Stimulated activated CD8-positive, alpha-beta memory T cell treated with anti-CD3 and anti-CD28 coated beads, Interleukin-4, amount 100 ng/mL, for 24 hours (primary cell): ENCODE measurements around the gene STH.

Experiments used
- DNase-seq: peaks from one replicate; pipeline ENCODE4 v3.0.0-alpha.2; 2020; ENCODE audit warnings: low read depth

The STH gene

DNA sequence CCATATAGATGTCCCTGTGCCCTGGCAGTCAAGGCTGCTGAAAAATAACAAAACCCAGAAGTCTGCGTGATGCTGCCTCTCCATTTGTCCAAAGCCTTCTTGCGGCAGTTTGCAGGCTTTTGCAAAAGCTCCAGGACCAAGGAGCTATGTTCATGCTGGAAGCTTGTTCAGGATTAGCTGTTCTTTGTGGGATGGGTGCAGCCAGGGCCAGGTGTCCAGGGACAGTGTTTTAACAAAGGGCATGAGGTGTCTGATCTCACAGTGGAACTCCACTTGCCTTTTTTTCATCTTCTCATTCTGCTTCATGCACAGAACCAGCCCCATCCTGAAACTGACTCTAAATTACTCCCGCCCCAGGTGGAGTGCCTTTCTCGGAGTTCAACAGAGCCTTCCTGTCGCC is 31.7 kb upstream of the STH start:
- DNase-seq, result no peak

DNA sequence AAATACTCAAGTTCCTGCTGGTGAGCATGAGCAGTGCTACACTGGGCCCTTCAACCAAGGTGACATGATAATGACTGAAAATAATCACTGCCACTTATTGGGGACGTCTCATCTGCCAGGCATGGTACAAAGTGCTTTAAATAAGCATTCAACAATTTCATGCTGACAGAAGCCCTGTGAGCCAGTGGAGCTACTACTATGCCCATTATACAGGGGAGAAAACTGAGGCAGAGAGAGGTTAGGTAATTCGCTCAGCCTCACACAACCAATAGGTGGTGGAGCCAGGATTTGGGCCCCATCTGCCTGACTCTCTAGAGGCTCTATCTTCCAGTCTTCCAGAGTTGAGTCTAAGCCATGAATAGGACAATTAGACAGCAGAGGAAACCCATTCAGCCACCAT is 30.3 kb upstream of the STH start:
- DNase-seq, result no peak

DNA sequence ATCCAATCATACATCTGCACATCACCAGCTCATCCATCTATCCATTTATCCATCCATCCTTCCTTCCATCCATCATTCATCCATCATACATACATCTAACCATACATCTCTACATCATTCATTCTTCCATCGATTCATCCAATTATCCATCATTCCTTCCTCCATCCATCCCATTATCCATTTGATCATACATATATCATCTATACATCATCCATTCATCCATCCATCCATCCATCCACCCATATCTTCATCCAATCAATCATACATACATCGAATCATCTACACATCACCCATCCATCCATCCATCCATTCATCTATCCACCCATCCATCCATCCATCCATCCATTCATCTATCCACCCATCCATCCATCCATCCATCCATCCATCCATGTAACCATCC is 29.3 kb upstream of the STH start:
- DNase-seq, result no peak

DNA sequence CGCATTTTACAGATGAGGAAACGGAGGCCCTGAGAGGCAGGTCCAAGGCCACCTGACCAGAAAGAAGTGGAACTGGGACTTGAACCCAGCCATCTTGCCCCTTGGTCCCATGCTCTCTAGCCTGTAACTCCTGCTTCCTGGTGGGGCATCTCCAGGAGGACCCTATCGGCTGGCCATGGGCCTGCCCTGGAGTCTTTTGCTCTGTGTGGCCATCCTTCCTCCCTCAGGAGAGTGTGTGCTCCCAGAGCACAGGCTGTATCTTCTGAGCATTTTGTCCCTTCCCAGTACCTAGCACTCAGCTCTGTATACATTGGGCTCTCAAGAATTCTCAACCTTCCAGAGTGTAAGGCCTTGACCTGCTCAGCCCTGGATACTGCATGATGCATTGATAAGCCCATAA is 28.4 kb upstream of the STH start:
- DNase-seq, result no peak

DNA sequence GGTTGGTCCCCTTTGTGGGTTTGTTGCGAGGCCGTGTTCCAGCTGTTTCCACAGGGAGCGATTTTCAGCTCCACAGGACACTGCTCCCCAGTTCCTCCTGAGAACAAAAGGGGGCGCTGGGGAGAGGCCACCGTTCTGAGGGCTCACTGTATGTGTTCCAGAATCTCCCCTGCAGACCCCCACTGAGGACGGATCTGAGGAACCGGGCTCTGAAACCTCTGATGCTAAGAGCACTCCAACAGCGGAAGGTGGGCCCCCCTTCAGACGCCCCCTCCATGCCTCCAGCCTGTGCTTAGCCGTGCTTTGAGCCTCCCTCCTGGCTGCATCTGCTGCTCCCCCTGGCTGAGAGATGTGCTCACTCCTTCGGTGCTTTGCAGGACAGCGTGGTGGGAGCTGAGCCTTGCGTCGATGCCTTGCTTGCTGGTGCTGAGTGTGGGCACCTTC is 27.3 kb upstream of the STH start:
- DNase-seq, result no peak

DNA sequence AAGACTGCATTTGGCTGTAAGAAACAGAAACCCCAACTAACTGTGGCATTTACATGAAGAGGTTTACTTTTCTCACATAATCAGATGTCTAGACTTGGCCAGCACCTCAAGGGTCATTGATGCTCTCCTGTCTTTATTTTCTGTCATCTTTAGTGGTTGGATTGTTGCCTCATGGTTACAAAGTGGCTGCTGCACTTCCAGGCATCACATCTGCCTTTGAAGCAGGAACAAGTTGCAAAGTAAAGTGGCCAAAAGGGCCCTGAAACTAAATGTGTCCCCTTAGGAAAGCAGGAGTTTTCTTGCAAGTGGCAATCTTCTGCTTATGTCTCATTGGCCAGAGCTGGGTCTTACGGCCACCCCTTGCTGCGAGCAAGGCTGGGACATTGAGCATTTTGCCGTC is 26.5 kb upstream of the STH start:
- no peak for DNase-seq

DNA sequence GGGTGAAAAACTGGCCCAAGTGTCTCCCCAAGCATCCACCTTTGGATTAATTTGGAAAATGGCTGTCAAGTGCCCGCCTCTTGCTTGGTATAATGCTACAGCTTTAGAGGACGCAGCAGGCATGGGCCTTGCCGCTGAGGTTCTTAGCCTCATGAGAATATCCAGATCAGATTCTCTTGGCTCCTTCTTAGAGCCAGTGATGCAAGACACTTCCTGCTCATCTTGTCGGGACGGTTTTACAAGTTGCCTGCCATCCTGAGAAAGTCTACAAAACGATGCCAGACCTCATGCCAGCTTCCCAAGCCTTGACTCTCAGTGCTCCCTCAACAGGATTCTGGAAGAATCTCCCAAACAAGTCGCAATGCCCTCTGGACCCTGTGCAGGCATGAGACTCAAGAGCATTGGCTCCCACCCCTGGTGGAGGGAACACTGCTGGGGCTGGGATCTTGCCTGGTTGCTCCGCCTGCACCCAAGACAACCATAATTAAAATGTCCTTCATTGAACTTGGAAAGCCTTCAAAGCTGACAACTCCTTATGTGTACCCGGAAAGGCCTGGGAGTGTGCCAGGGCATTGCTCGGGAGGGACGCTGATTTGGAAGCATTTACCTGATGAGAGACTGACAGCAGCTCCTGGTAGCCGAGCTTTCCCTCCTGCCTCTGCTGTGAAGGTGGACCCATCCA is 25.8 kb upstream of the STH start:
- no peak for DNase-seq

DNA sequence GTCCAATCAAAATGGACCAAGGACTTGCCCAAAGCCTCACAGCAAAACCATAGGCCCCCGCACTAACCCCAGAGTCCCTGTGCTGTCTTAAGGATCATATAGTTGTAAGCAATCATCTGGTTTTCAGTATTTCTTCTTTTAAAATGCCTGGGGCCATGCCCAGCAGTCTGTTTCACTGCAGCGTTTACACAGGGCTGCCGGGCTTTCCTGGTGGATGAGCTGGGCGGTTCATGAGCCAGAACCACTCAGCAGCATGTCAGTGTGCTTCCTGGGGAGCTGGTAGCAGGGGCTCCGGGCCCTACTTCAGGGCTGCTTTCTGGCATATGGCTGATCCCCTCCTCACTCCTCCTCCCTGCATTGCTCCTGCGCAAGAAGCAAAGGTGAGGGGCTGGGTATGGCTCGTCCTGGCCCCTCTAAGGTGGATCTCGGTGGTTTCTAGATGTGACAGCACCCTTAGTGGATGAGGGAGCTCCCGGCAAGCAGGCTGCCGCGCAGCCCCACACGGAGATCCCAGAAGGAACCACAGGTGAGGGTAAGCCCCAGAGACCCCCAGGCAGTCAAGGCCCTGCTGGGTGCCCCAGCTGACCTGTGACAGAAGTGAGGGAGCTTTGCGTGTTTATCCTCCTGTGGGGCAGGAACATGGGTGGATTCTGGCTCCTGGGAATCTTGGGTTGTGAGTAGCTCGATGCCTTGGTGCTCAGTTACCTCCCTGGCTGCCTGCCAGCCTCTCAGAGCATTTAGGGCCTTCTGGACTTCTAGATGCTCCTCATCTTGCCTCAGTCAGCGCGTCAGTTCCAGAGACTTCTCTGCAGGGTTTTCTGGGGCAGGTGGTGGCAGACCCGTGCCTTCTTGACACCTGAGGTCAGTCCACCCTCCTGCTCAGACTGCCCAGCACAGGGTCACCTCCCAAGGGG is 24.8 kb upstream of the STH start:
- no peak for DNase-seq

DNA sequence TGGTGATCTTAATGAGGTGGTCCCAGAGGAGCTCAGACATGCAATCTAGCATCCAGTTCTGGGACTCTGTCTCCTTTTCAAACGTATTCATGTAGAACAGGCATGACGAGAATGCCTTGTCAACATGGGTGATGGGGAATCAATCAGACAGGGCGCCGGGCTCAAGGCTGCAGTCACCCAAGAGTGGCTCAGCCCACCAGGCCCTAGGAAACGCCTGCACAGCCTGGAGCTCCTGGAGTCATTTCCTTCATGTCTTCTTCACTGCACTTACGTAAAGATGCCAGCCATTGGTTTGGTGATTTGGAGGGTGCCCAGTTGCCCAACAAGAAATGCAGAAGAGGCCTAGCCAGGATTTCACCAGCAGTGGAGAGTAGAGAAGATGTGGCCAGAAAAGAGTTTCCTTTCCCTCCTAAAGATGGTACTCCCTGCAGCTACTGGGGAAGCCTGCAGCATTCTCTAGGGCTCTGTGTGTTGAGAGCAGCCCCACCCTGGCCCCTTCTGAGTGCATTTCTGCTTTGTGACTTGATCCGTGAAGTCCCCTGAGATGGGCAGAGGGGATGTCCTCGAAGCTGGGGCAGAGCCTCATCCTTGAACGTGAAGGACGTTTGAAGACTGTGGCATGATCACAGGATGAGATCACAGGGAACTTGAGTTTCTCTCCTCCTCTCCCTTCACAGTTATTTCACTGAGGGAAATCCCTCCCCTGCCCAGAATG is 24.0 kb upstream of the STH start:
- DNase-seq, result no peak

DNA sequence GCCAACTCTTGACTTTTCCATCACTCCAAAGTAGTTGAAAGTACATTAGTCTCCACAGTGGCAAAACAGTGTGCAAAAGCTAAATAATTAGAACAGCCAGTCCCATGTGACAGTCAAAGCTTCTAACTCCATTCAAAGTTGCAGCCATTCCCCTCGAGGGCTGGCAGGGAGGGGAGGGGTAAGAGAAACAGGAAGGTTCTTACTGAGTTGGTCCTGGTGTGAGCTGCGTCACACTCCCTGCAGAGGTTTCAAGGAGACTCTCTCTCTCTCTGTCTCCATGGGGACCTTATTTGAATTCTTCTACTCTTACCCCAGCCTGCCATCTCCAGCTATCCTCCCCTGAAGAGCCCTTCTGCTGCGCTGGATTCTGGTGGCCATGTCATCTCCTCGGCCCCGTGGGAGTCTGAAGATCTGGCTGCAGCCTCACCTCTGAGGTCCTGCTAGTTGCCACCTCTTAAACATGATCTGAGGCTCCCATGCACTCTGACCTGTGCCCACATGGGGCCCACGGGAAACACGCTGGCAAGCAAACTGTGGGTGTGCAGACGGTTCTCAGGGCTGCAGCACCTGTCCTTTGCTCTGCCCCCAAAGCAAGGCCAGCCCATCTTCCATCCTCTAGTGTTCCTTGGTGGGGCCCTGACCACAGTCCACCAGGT is 23.3 kb upstream of the STH start:
- no peak for DNase-seq

DNA sequence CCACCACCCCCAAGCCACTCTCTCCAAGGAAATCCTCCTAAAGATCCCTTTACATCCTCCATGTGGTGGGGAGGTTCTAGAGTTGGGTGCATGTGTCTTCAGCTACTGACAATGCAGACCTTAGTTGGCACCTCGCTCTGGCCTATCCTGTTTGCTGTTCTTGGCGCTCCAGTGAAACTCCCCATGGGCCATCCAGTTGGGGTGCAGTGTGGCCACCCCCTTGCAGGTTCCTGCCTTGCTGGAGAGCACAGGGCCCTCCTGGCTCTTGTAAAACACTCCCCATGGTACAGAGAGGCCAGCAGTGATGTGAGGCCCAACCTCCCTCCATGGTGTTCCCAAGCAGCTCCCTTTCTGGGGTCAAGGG is 22.7 kb upstream of the STH start:
- DNase-seq, result no peak

DNA sequence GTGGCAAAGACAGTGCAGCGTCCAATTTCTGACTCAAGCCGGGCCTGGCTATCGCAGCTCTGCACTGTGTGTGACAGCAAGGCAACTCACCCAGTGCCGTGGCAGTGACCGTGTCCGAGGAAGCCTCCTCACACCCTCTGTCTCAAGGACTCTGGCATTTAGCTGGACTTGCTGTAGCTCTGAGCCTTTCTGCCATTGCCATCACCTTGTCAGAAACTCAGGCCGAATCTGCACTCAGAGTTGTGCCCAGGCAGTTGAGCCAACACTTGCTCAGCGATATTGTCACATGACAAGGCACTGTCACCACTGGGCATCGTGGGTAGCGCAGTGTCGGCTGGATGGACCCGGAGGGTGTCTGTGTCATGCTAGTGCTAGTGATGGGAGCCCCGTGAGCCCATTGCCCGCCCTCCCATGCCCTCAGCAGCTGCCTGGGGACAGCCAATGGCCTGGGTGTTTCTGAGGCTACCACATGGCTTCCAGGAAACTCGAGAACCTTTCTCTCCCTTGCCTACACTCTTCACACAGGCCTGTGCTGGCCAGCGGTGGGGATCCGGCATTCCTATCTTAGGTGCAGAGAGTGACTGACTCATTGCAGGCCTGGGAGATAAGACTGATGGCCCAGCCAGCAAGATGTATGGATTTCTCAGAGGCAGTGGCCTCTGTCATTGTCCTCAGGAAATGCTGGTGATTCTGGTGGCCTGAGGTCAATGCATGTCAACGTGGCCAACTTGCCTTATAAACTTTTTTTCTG is 22.1 kb upstream of the STH start:
- no peak for DNase-seq

DNA sequence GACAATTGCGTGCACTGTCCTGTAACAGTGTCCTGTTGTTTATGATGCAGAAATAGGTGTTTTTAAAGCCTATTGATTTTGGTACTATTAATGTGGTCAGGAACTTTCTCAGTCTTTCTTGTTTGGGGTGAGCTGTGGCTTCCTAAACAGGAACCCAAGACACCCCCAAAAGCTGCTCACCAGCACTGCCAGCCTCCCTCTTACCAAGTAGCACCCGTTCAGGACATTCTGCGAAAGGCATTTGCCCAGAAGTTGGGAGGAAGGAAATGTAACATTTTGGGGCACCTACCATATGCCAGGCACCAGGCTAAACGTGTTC is 21.6 kb upstream of the STH start:
- no peak for DNase-seq

DNA sequence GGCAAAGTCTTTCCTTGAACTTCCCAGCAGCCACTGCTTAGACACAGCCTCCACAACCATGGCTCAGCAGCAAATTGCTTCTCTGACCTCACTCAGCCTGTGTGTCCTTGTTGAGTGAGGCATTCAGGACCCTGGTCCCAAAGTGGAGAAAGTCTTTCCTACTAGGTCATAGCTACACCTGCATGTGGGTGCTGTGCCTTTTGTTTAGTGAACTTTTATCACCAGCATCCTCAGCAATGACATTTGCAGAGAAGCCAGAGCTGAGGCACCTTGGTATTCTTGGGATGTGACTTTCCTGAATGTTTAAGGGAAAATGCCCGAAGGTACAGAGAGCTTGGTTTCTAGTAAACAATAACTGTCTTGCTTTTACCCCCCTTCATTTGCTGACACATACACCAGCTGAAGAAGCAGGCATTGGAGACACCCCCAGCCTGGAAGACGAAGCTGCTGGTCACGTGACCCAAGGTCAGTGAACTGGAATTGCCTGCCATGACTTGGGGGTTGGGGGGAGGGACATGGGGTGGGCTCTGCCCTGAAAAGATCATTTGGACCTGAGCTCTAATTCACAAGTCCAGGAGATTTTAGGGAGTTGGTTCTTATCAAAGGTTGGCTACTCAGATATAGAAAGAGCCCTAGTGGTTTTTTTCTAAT is 20.9 kb upstream of the STH start:
- DNase-seq, result no peak

DNA sequence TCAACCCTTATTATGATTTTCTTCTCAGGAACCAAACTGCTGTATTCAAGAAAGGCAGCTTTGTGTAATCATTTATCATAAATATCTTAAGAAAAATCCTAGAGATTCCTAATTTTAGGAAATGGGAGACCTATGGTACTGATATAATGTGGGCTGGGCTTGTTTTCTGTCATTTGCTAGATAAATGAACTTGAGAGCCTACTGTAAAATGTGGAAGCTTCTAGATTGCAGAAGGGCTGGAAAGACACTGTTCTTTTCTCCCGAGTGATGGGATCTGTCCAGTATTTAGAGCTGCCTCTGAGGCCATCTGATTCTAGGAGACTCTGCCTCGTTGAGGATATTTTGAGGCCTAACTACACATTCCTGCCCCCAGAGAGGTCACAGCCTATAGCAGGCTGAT is 19.9 kb upstream of the STH start:
- no peak for DNase-seq

DNA sequence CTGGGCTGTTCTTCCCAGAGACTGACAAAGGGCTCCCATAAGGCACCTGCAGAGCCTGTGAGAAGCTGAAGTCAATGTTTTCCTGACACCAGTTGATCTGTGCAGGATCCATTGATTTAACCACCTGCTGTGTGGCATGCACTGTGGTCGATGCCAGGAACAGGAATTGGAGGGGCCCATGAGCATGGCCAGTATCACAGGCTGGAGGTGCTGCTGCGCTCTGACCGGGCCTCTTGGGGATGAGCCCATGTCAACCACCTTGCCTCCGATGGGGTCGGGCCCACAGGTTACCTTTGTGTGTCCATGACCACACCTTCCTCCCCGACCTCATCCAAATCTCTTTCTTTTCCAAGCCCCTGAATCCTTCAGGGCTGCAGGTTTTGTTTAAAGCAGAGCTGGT is 18.2 kb upstream of the STH start:
- no peak for DNase-seq

DNA sequence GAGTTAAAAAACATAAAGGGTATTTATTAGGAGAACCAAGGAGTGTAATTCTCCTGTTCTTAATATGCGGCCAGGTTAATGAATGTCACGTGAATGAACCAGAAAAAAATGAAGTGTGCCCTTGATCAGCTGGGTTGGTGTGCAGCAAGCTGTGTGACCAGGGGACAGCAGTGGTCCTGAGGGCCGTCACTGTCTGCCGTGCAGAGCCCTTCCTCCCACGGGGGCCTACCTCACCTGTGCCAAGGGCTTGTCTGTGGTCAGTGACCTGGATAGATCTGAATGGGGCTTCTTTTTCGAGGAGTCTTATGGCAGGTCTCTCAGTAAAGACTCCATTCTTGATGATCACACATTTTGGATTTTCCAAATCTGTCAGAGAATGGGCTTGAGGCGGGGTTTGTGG is 17.7 kb upstream of the STH start:
- DNase-seq, result no peak

DNA sequence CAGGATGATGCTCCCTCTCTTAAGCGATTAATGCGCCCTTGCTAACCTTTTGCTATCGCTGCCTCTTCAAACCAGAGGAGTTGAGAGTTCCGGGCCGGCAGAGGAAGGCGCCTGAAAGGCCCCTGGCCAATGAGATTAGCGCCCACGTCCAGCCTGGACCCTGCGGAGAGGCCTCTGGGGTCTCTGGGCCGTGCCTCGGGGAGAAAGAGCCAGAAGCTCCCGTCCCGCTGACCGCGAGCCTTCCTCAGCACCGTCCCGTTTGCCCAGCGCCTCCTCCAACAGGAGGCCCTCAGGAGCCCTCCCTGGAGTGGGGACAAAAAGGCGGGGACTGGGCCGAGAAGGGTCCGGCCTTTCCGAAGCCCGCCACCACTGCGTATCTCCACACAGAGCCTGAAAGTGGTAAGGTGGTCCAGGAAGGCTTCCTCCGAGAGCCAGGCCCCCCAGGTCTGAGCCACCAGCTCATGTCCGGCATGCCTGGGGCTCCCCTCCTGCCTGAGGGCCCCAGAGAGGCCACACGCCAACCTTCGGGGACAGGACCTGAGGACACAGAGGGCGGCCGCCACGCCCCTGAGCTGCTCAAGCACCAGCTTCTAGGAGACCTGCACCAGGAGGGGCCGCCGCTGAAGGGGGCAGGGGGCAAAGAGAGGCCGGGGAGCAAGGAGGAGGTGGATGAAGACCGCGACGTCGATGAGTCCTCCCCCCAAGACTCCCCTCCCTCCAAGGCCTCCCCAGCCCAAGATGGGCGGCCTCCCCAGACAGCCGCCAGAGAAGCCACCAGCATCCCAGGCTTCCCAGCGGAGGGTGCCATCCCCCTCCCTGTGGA is 16.0 kb upstream of the STH start:
- no peak for DNase-seq

DNA sequence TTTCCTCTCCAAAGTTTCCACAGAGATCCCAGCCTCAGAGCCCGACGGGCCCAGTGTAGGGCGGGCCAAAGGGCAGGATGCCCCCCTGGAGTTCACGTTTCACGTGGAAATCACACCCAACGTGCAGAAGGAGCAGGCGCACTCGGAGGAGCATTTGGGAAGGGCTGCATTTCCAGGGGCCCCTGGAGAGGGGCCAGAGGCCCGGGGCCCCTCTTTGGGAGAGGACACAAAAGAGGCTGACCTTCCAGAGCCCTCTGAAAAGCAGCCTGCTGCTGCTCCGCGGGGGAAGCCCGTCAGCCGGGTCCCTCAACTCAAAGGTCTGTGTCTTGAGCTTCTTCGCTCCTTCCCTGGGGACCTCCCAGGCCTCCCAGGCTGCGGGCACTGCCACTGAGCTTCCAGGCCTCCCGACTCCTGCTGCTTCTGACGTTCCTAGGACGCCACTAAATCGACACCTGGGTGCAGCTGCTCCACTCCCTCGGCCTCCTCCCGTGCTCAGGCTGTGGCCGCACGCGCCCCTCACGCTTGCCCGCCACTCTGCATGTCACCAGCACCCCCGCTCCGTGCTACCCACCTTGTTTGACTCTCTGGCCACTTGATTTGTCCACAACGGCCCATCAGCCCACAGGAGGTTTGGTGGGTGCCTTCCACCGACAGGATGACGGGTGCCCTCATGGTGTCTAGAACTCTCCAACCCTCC is 15.3 kb upstream of the STH start:
- no peak for DNase-seq

DNA sequence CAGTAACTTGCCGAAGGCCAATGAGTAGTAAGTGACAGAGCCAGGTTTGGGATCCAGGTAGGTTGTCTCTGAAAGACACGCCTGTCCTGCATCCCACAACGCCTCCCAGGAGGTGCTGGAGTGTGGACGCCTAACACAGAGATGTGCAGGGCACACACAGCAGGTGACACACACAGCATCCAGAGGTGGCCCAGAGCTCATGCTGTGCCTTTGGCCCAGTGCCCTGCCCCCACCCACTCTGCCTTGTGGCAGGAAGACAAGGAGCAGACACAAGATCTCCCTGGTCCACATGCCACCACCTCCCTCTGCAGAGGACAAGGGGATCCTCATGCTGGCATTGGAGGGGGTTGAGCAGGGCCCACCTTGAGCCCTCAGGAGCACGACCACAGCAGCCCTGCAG is 14.7 kb upstream of the STH start:
- no peak for DNase-seq
